ENCODE measurements around the gene CNTN4.

GRCh38 chr3:2711081-2711480 is 612.4 kb downstream of the CNTN4 start:
- TF ChIP-seq CTCF (IDR thresholded peaks at IDR 0.05; ENCODE audit: low read length) (no peak), EZH2 (IDR thresholded peaks at IDR 0.05; ENCODE audit: borderline replicate concordance, low read length) (no peak)
